ENCODE measurements around the gene SPSB4.
"Not testable (repeated sequence)": the region's sequence is repeated elsewhere in the genome, so short reads cannot be mapped to it uniquely, and the experiment has no call there.

The SPSB4 gene

GRCh38 chr3:141114179-141114745 lies 63.1 kb downstream of the SPSB4 start:
- Histone ChIP-seq H3K4me3 (ENCODE audit: severe bottlenecking) (no peak overlapping the region), H3K27me3 (ENCODE audit: insufficient read depth, poor library complexity, severe bottlenecking) (no peaks in the 10 kb centered on the region), H3K27ac (ENCODE audit: poor library complexity, severe bottlenecking) (no peak overlapping the region), H3K36me3 (ENCODE audit: low read depth) (no peaks in the 10 kb centered on the region), H3K4me1 (ENCODE audit: insufficient read depth, poor library complexity, severe bottlenecking) (no peaks in the 10 kb centered on the region), H3K9me3 (ENCODE audit: severe bottlenecking) (no peaks in the 10 kb centered on the region)
- ATAC-seq (ENCODE audit: low read depth) (no peak), DNase-seq (ENCODE audit: low spot score) (no peak)
- TF ChIP-seq, protein P1, sequence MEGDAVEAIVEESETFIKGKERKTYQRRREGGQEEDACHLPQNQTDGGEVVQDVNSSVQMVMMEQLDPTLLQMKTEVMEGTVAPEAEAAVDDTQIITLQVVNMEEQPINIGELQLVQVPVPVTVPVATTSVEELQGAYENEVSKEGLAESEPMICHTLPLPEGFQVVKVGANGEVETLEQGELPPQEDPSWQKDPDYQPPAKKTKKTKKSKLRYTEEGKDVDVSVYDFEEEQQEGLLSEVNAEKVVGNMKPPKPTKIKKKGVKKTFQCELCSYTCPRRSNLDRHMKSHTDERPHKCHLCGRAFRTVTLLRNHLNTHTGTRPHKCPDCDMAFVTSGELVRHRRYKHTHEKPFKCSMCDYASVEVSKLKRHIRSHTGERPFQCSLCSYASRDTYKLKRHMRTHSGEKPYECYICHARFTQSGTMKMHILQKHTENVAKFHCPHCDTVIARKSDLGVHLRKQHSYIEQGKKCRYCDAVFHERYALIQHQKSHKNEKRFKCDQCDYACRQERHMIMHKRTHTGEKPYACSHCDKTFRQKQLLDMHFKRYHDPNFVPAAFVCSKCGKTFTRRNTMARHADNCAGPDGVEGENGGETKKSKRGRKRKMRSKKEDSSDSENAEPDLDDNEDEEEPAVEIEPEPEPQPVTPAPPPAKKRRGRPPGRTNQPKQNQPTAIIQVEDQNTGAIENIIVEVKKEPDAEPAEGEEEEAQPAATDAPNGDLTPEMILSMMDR (IDR thresholded peaks at IDR 0.05; ENCODE audit: poor library complexity, severe bottlenecking), result no peak

GRCh38 chr3:141114816-141115460 lies 63.8 kb downstream of the SPSB4 start:
- H3K4me1 ChIP-seq (ENCODE audit: insufficient read depth, poor library complexity, severe bottlenecking), result no peaks in the 10 kb centered on the region
- H3K27me3 ChIP-seq (ENCODE audit: insufficient read depth, poor library complexity, severe bottlenecking), result no peaks in the 10 kb centered on the region
- no peaks in the 10 kb centered on the region for H3K36me3 ChIP-seq (ENCODE audit: low read depth)
- no peak for DNase-seq (ENCODE audit: low spot score)
- no peaks in the 10 kb centered on the region for H3K9me3 ChIP-seq (ENCODE audit: severe bottlenecking)
- no peak overlapping the region for H3K4me3 ChIP-seq (ENCODE audit: severe bottlenecking)
- TF ChIP-seq, protein P1 (IDR thresholded peaks at IDR 0.05; ENCODE audit: poor library complexity, severe bottlenecking), result peak; percentile 20
- ATAC-seq (ENCODE audit: low read depth), result peak; percentile 31; the same call in 1 of the 3 replicates
- H3K27ac ChIP-seq (ENCODE audit: poor library complexity, severe bottlenecking), result no peak overlapping the region

GRCh38 chr3:141115789-141116541 lies 64.8 kb downstream of the SPSB4 start:
- Histone ChIP-seq H3K4me3 (ENCODE audit: severe bottlenecking) (no peak overlapping the region), H3K9me3 (ENCODE audit: severe bottlenecking) (no peaks in the 10 kb centered on the region), H3K27me3 (ENCODE audit: insufficient read depth, poor library complexity, severe bottlenecking) (no peaks in the 10 kb centered on the region), H3K4me1 (ENCODE audit: insufficient read depth, poor library complexity, severe bottlenecking) (no peaks in the 10 kb centered on the region), H3K27ac (ENCODE audit: poor library complexity, severe bottlenecking) (no peak overlapping the region), H3K36me3 (ENCODE audit: low read depth) (no peaks in the 10 kb centered on the region)
- TF ChIP-seq, protein P1 (IDR thresholded peaks at IDR 0.05; ENCODE audit: poor library complexity, severe bottlenecking), result no peak
- ATAC-seq (ENCODE audit: low read depth), result no peak
- no peak for DNase-seq (ENCODE audit: low spot score)

GRCh38 chr3:141116721-141117120 lies 65.6 kb downstream of the SPSB4 start:
- DNase-seq (ENCODE audit: low spot score) (no peak), ATAC-seq (ENCODE audit: low read depth) (no peak)
- Histone ChIP-seq H3K27me3 (ENCODE audit: insufficient read depth, poor library complexity, severe bottlenecking) (no peaks in the 10 kb centered on the region), H3K4me1 (ENCODE audit: insufficient read depth, poor library complexity, severe bottlenecking) (no peaks in the 10 kb centered on the region), H3K4me3 (ENCODE audit: severe bottlenecking) (no peak overlapping the region), H3K27ac (ENCODE audit: poor library complexity, severe bottlenecking) (no peak overlapping the region), H3K9me3 (ENCODE audit: severe bottlenecking) (no peaks in the 10 kb centered on the region), H3K36me3 (ENCODE audit: low read depth) (no peaks in the 10 kb centered on the region)
- TF ChIP-seq, protein P1 (IDR thresholded peaks at IDR 0.05; ENCODE audit: poor library complexity, severe bottlenecking), result no peak

DNA sequence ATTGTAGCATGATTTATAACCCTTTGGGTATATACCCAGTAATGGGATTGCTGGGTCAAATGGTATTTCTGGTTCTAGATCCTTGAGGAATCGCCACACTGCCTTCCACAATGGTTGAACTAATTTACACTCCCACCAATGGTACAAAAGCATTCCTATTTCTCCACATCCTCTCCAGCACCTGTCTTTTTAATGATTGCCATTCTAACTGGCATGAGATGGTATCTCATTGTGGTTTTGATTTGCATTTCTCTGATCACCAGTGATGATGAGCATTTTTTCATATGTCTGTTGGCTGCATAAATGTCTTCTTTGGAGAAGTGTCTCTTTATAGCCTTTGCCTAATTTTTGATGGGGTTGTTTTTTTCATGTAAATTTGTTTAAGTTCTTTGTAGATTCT lies 66.8 kb downstream of the SPSB4 start:
- not testable (repeated sequence) for H3K27ac ChIP-seq (ENCODE audit: poor library complexity, severe bottlenecking); DNase-seq (ENCODE audit: low spot score); H3K27me3 ChIP-seq (ENCODE audit: insufficient read depth, poor library complexity, severe bottlenecking); H3K9me3 ChIP-seq (ENCODE audit: severe bottlenecking); ATAC-seq (ENCODE audit: low read depth); H3K4me1 ChIP-seq (ENCODE audit: insufficient read depth, poor library complexity, severe bottlenecking); H3K4me3 ChIP-seq (ENCODE audit: severe bottlenecking); H3K36me3 ChIP-seq (ENCODE audit: low read depth)

Measured in RWPE2 (cell line).